Measurements from ENCODE around the gene SLC7A8.

Gene SLC7A8

GRCh38 chr14:23182372-23183157 lies 895 bp downstream of the SLC7A8 start:
- TF ChIP-seq, protein P1, sequence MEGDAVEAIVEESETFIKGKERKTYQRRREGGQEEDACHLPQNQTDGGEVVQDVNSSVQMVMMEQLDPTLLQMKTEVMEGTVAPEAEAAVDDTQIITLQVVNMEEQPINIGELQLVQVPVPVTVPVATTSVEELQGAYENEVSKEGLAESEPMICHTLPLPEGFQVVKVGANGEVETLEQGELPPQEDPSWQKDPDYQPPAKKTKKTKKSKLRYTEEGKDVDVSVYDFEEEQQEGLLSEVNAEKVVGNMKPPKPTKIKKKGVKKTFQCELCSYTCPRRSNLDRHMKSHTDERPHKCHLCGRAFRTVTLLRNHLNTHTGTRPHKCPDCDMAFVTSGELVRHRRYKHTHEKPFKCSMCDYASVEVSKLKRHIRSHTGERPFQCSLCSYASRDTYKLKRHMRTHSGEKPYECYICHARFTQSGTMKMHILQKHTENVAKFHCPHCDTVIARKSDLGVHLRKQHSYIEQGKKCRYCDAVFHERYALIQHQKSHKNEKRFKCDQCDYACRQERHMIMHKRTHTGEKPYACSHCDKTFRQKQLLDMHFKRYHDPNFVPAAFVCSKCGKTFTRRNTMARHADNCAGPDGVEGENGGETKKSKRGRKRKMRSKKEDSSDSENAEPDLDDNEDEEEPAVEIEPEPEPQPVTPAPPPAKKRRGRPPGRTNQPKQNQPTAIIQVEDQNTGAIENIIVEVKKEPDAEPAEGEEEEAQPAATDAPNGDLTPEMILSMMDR (IDR thresholded peaks at IDR 0.05; ENCODE audit: control insufficient read depth, insufficient read depth, low read depth, low read length, missing control alignments), result no peak
- no peak for DNase-seq (ENCODE audit: low read depth)
- H3K4me3 ChIP-seq (ENCODE audit: control insufficient read depth, low read depth, low read length), result peak overlapping the region; percentile 61

GRCh38 chr14:23181946-23182345 lies 1.5 kb downstream of the SLC7A8 start:
- no peak overlapping the region for H3K4me3 ChIP-seq (ENCODE audit: control insufficient read depth, low read depth, low read length)
- no peak for DNase-seq (ENCODE audit: low read depth)
- TF ChIP-seq, protein P1 (IDR thresholded peaks at IDR 0.05; ENCODE audit: control insufficient read depth, insufficient read depth, low read depth, low read length, missing control alignments), result no peak

DNA sequence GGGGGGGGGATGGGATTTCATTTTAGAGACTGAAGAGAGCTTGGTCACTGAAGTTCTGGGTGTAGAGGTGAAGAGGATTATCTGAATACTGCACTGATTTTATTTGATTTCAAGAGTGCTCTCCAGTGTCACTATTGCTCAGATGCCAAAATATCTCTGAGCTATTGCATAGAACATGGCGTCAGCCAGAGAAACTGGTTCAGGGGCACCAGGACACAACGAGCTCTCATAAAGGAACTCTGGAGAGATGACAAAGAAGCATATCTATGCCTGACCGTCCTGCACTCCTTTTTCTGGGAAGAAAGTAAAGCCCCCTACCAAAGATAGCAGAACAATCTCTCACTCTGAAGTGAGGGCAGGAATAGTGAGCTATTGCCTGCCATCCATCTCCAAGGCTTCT lies 2.0 kb downstream of the SLC7A8 start:
- H3K4me3 ChIP-seq (ENCODE audit: control insufficient read depth, low read depth, low read length), result no peak overlapping the region
- DNase-seq (ENCODE audit: low read depth), result no peak
- TF ChIP-seq, protein P1 (IDR thresholded peaks at IDR 0.05; ENCODE audit: control insufficient read depth, insufficient read depth, low read depth, low read length, missing control alignments), result no peak

GRCh38 chr14:23177181-23177580 lies 6.3 kb downstream of the SLC7A8 start:
- H3K4me3 ChIP-seq (ENCODE audit: control insufficient read depth, low read depth, low read length), result no peak overlapping the region
- TF ChIP-seq, protein P1 (IDR thresholded peaks at IDR 0.05; ENCODE audit: control insufficient read depth, insufficient read depth, low read depth, low read length, missing control alignments), result no peak
- no peak for DNase-seq (ENCODE audit: low read depth)

- TF ChIP-seq, protein P1 (IDR thresholded peaks at IDR 0.05; ENCODE audit: control insufficient read depth, insufficient read depth, low read depth, low read length, missing control alignments), result no peak
- no peak overlapping the region for H3K4me3 ChIP-seq (ENCODE audit: control insufficient read depth, low read depth, low read length)
- DNase-seq (ENCODE audit: low read depth), result no peak
Observed at GRCh38 chr14:23175823-23176222, 7.6 kb downstream of the SLC7A8 start.

GRCh38 chr14:23174296-23175184 lies 8.9 kb downstream of the SLC7A8 start:
- DNase-seq (ENCODE audit: low read depth), result no peak
- TF ChIP-seq, protein P1 (IDR thresholded peaks at IDR 0.05; ENCODE audit: control insufficient read depth, insufficient read depth, low read depth, low read length, missing control alignments), result no peak
- no peak overlapping the region for H3K4me3 ChIP-seq (ENCODE audit: control insufficient read depth, low read depth, low read length)

Measured in AG09309 (cell line).